ENCODE results near the gene EDC3.

The EDC3 gene

DNA sequence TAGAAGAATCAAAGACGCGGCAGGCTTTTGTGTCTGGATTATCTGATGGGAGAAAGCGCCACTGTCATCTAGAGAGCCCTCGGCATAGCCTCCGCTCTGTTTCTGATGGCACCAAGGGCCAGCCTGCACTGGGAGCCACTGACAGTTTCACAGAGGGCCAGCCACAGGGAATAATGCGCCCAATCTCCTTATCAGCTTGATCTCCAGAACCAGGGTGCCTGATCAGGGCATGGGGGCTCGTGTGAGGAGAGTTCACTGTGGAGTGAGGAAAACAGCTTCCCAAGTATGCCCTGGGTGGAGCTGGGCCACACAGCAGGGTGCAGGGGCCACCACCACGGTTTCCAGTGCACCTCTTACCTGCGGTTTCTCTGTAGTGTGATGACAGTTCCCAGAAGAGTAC is 110.0 kb downstream of the EDC3 start:
- no peaks in the 10 kb centered on the region for H3K27me3 ChIP-seq (ENCODE audit: low read depth, low read length)
- peaks cover 72% of the 10 kb centered on the region for H3K36me3 ChIP-seq (replicated peaks; ENCODE audit: low read depth, low read length)

GRCh38 chr15:74585191-74585590 is 110.6 kb downstream of the EDC3 start:
- no peak overlapping the region for H3K27ac ChIP-seq (ENCODE audit: low read length)
- no peak overlapping the region for H2AFZ ChIP-seq (ENCODE audit: low read depth, low read length)
- no peak overlapping the region for H3K9ac ChIP-seq (ENCODE audit: low read length)
- no peak overlapping the region for H3K4me3 ChIP-seq (ENCODE audit: low read length)
- no peaks in the 10 kb centered on the region for H3K4me1 ChIP-seq (ENCODE audit: low read length)
- peaks cover 49% of the 10 kb centered on the region for H4K20me1 ChIP-seq (ENCODE audit: insufficient read depth, low read length)
- H3K79me2 ChIP-seq (ENCODE audit: low read length), result peaks cover 56% of the 10 kb centered on the region
- H3K27me3 ChIP-seq (ENCODE audit: low read depth, low read length), result no peaks in the 10 kb centered on the region
- H3K36me3 ChIP-seq (replicated peaks; ENCODE audit: low read depth, low read length), result peaks cover 72% of the 10 kb centered on the region
- no peak overlapping the region for H3K4me2 ChIP-seq (ENCODE audit: low read length)
- no peaks in the 10 kb centered on the region for H3K9me3 ChIP-seq (ENCODE audit: insufficient read depth, low read length)
- TF ChIP-seq, protein P1, sequence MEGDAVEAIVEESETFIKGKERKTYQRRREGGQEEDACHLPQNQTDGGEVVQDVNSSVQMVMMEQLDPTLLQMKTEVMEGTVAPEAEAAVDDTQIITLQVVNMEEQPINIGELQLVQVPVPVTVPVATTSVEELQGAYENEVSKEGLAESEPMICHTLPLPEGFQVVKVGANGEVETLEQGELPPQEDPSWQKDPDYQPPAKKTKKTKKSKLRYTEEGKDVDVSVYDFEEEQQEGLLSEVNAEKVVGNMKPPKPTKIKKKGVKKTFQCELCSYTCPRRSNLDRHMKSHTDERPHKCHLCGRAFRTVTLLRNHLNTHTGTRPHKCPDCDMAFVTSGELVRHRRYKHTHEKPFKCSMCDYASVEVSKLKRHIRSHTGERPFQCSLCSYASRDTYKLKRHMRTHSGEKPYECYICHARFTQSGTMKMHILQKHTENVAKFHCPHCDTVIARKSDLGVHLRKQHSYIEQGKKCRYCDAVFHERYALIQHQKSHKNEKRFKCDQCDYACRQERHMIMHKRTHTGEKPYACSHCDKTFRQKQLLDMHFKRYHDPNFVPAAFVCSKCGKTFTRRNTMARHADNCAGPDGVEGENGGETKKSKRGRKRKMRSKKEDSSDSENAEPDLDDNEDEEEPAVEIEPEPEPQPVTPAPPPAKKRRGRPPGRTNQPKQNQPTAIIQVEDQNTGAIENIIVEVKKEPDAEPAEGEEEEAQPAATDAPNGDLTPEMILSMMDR (IDR thresholded peaks at IDR 0.05; ENCODE audit: low read depth, low read length), result no peak
- TF ChIP-seq EZH2phosphoT487 (IDR thresholded peaks at IDR 0.05; ENCODE audit: low read depth), result no peak

More for the DNA sequence above, 110.0 kb downstream of the EDC3 start:
- H3K27ac ChIP-seq (ENCODE audit: low read length), result no peak overlapping the region
- H3K79me2 ChIP-seq (ENCODE audit: low read length), result peaks cover 49% of the 10 kb centered on the region
- no peaks in the 10 kb centered on the region for H3K9me3 ChIP-seq (ENCODE audit: insufficient read depth, low read length)
- TF ChIP-seq EZH2phosphoT487 (IDR thresholded peaks at IDR 0.05; ENCODE audit: low read depth), result no peak
- TF ChIP-seq, protein P1 (IDR thresholded peaks at IDR 0.05; ENCODE audit: low read depth, low read length), result no peak
- no peak overlapping the region for H2AFZ ChIP-seq (ENCODE audit: low read depth, low read length)
- H3K4me1 ChIP-seq (ENCODE audit: low read length), result no peaks in the 10 kb centered on the region
- no peak overlapping the region for H3K4me3 ChIP-seq (ENCODE audit: low read length)
- H3K9ac ChIP-seq (ENCODE audit: low read length), result no peak overlapping the region
- no peak overlapping the region for H3K4me2 ChIP-seq (ENCODE audit: low read length)
- peaks cover 43% of the 10 kb centered on the region for H4K20me1 ChIP-seq (ENCODE audit: insufficient read depth, low read length)

DNA sequence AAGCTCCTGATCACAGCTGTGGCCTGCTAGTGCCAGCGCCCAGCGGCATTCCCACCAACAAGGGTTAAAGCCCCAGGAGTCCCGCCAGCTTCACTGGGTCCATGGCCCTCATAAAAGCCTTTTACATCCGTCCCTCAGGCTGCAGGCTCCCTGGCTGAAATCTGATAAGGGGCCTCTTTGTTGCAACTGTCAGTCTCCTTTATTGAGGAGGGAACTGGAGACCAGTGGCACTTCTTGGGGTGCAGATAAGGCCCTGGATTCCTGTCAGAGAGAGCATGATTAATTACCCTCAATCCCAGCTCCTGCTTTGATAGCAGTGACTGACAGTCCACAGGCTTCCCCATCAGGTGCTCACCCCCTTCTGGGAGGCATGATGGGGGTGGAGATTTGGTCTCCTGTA is 111.0 kb downstream of the EDC3 start:
- no peak overlapping the region for H2AFZ ChIP-seq (ENCODE audit: low read depth, low read length)
- no peak overlapping the region for H3K27ac ChIP-seq (ENCODE audit: low read length)
- peaks cover 70% of the 10 kb centered on the region for H3K36me3 ChIP-seq (replicated peaks; ENCODE audit: low read depth, low read length)
- peaks cover 57% of the 10 kb centered on the region for H3K79me2 ChIP-seq (ENCODE audit: low read length)
- H4K20me1 ChIP-seq (ENCODE audit: insufficient read depth, low read length), result peaks cover 49% of the 10 kb centered on the region
- no peaks in the 10 kb centered on the region for H3K4me1 ChIP-seq (ENCODE audit: low read length)
- no peak overlapping the region for H3K4me2 ChIP-seq (ENCODE audit: low read length)
- no peaks in the 10 kb centered on the region for H3K9me3 ChIP-seq (ENCODE audit: insufficient read depth, low read length)
- H3K4me3 ChIP-seq (ENCODE audit: low read length), result no peak overlapping the region
- no peaks in the 10 kb centered on the region for H3K27me3 ChIP-seq (ENCODE audit: low read depth, low read length)
- no peak overlapping the region for H3K9ac ChIP-seq (ENCODE audit: low read length)
- no peak for TF ChIP-seq EZH2phosphoT487 (IDR thresholded peaks at IDR 0.05; ENCODE audit: low read depth)
- TF ChIP-seq, protein P1 (IDR thresholded peaks at IDR 0.05; ENCODE audit: low read depth, low read length), result no peak

GRCh38 chr15:74584204-74584603 is 111.6 kb downstream of the EDC3 start:
- Histone ChIP-seq H2AFZ (ENCODE audit: low read depth, low read length) (no peak overlapping the region), H3K36me3 (replicated peaks; ENCODE audit: low read depth, low read length) (peaks cover 70% of the 10 kb centered on the region)
- TF ChIP-seq EZH2phosphoT487 (IDR thresholded peaks at IDR 0.05; ENCODE audit: low read depth), result no peak
- TF ChIP-seq, protein P1 (IDR thresholded peaks at IDR 0.05; ENCODE audit: low read depth, low read length), result no peak

More at GRCh38 chr15:74584204-74584603, 111.6 kb downstream of the EDC3 start:
- Histone ChIP-seq H3K4me3 (ENCODE audit: low read length) (no peak overlapping the region), H3K4me2 (ENCODE audit: low read length) (no peak overlapping the region), H3K9me3 (ENCODE audit: insufficient read depth, low read length) (no peaks in the 10 kb centered on the region), H3K27me3 (ENCODE audit: low read depth, low read length) (no peaks in the 10 kb centered on the region), H3K9ac (ENCODE audit: low read length) (no peak overlapping the region), H4K20me1 (ENCODE audit: insufficient read depth, low read length) (peaks cover 52% of the 10 kb centered on the region), H3K27ac (ENCODE audit: low read length) (no peak overlapping the region), H3K79me2 (ENCODE audit: low read length) (peaks cover 61% of the 10 kb centered on the region), H3K4me1 (ENCODE audit: low read length) (no peaks in the 10 kb centered on the region)

Data from OCI-LY3 (cell line).